ENCODE measurements around the gene QPRT. TPM values are rescaled to one million over a fixed set of nuclear protein-coding genes. Genes with fewer than 3 reads are reported as not detected.
"Not testable (repeated sequence)": the region's sequence is repeated elsewhere in the genome, so short reads cannot be mapped to it uniquely, and the experiment has no call there.

QPRT gene
- polyA plus RNA-seq (2013, experiment 1 of 2; ENCODE audit: insufficient read length): 9.4 TPM
- polyA plus RNA-seq (2013, experiment 2 of 2; ENCODE audit: insufficient read length): 10.6 TPM

DNA sequence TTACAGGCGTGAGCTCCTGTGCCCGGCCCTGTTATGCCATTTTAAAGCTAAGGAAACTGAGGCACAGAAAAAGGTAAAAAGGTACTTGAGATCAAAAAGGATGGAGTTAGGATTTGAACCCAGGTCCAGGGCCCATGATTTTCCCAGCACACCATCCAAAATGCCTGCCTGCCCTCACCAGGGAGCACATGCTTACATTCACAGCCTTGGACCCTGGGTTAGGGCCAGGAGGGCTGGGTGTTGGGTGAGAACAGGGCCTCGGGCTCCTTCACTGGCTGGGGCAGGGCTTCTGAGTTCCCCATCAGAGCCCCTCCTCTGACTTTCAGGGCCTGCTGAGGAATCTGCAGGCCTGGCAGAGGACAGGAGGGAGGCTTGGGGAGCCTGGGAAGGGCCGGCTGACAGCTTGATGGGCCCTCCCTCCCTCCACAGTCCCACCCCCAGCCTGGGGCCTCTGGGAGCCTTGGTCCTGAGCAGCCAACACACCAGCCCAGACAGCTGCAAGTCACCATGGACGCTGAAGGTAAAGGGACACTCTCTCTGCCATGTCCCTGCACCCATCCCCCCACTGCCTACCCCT, at the start of gene QPRT:
QPRT (plus strand) TSS at position 490 of the 577 bp plus-strand sequence; CDS start at position 508, 18 bp downstream.
- peak; percentile 56 for DNase-seq

DNA sequence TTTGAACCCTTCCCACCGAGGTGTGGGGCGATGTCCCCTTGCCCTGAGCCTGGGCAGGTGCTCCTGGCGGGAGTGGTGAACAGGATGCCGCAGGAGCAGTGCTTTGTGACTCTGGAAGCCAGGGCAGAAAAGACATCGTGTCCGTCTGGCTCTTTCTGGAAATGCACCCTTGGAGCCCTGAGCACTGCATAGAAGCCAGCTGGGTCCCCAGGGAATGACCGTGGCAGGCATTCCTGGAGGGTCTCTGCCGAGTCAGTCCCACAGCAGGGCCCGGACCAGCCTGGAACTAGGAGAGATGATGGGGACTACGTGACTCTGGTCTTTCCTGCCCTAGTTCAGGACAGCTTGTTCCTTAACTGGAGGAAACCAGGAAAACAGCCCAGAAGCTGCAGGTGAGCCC, 49.7 kb upstream of the QPRT start:
- not testable (repeated sequence) for DNase-seq

DNA sequence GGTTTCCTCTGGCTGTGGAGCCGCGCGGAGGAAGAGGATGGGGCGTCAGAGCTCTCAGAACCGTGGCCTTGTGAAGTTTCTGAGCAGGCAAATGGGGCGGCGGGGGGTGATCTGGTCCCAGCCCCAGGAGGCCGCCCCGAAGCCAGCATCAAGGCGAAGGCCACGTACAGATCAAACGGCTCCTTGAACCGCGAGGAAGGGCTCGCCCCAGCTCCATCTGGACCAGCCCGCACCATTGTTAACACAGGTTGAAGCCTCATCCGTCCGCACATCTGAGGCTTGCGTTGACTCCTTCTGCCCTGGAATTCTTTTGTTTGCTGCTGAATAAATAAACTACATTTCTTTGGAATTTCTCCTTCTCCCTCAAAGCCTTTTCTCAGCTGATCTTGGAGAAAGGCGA, 47.3 kb upstream of the QPRT start:
- DNase-seq: not testable (repeated sequence)

DNA sequence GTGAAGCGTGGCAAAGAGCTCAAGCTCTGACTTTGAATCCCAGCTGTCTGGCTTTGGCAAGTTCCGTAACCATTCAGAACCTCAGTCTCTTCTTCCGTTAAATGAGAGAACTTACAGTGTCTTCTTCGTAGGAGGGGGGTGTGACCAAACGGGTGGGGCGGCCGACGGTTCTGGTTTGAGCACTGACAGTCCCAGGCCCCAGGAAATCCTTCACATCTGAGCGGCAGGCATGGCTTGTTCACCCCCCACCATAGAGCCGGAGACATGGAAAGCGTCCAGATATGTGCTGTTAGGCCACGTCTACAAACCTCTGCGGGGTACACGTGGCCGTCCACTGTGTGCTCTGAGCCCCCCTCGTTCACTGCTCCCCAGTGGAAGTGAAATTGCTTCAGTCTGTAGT, 43.1 kb upstream of the QPRT start:
- DNase-seq: not testable (repeated sequence)

DNA sequence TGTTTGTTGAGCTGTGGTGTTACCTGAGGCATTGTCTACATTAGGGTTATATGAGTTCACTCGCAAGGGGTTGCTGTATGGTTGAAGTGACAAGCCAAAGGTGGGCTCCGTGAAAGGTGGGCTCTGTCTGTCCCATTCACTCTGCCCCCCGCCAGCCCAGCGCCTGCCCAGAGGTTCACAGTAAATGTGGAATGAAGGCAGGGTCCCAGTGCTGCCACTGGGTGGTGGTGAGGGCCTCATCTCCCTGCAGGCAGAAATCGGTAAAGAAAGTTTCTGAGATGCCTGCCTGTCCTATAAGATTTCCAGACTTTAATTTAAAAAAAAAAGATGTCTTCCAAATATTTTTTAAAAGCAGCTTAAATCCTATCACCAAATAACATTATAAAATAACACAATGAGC, 42.6 kb upstream of the QPRT start:
- not testable (repeated sequence) for DNase-seq

DNA sequence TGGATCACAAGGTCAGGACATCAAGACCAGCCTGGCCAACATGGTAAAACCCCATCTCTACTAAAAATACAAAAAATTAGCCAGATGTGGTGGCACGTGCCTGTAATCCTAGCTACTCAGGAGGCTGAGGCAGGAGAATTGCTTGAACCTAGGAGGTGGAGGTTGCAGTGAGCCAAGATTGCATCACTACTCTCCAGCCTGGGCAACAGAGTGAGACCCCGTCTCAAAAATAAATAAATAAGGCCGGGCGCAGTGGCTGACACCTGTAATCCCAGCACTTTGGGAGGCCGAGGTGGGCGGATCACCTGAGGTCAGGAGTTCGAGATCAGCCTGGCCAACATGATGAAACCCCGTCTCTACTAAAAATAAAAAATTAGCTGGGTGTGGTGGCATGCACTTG, 40.2 kb upstream of the QPRT start:
- not testable (repeated sequence) for DNase-seq

DNA sequence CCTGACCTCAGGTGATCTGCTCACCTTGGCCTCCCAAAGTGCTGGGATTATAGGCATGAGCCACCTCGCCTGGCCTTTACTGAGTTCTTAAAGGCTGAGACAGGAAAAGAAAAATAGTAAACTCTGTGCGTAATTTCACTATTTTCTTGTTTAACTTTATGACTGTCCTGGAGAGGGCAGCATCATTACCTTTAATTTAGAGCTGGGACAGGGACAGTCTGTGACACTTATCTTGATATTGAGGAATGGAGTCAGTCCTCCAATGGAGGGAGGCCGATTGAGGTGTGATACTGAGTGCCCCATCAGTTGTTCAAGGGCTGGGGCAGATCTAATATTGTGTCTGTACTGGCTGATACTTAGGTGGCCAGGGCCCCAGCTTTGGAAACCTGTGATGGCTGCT, 37.4 kb upstream of the QPRT start:
- DNase-seq: no peak

DNA sequence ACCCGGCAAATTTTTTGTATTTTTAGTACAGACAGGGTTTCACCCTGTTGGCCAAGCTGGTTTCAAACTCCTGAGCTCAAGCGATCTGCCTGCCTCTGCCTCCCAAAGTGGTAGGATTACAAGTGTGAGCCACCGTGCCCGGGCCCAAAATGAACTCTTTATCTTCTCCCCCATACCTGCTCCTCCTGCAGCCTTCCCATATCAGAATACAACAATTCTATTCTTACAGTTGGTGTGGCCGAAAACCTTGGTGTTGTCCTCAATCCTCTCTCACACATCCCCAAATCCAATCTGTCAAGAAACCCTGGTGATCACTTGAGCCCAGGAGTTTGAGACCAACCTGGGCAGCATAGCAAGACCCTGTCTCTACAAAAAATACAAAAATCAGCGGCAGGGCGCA, 35.4 kb upstream of the QPRT start:
- DNase-seq: no peak

DNA sequence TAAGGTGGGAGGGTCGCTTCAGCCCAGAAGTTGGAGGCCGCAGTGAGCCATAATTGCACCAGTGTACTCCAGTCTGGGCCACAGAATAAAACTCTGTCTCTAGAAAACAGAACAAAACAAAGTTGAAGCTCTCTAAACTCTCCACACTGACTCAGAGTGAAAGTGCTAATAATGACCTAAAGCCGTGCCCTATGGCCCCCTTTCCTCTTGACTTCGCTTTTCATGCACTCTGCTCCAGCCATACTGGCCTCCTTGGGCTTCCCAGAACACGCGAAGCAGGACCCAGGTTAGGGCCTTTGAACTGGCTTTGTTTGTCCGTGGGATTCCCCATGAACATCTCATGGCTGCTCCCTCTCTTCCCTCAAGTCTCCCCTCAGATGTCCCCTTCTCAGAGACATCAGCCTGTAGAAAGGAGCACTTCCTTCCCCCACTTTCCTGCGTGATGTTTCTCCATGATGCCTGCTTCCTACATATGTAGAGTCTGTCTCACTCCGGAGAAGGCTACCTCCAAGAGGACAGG, 34.6 kb upstream of the QPRT start:
- no peak for DNase-seq

DNA sequence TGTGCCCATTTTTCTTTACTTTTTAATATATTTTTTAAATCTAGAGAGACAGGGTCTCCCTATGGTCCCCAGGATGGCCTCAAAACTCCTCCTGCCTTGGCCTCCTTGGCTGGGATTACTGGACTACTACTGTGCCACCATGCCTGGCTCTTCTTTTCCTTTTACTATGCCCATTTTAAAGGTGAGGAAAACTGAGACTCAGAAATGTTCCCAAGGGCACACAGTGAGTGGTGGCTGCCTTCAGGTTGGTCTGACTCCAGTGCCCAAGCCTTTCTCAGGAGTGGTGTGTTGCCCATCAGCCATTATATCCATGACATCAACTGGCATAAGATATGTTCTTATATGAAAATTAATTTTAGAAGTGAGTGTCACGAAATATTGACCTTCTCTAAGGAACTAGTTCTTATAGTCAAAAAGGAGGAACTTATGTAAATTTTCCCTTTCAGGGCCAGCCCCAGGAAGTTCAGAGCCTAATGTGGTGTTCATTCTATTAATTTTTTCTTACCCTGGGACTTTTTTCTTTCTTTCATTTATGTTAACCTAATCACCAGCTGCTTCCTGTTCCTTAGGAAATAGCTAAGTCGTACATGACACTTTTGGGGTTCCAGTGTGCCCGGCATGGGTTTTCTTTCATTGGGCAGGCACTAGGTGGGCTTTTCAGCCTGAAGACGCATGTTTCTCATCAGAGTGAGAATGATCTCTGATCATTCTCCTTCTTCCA, 33.8 kb upstream of the QPRT start:
- no peak for DNase-seq

DNA sequence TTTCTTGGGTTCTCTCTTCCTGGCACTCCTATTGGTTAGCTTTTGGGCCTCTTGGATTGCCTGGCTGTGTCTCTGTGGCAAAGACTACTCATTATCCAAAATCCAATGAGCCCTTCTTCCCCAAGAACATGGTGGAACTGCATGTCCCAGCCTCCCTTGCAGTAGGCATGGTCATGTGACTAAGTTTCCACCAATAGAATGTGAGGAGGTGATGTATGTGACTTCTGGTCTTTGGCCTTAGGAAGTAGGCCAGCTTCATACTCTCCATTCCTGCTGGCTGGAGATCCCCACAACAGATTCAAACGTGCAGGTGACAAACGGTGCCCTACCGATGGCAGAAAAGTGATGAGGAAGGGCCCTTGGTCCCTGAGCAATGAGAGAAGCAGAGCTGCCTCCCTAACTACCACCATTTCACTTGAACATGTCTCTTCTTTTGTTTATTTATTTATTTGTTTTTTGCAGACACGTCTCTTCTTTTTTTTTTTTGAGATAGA, 33.2 kb upstream of the QPRT start:
- DNase-seq: peak; percentile 11

DNA sequence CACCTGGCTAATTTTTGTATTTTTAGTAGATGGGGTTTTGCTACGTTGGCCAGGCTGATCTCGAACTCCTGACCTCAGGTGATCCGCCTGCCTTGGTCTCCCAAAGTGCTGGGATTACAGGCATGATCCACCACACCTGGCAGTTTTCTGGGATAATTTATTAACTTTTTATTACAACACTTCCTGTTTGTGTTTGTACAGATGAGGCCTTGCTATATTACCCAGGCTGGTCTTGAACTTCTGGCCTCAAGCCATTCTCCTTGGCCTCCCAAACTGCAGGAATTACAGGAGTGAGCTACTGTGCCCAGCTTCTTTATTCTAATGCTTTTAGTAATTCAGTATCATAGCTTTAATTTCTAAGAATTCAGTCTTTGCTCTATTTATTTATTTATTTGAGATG, 32.0 kb upstream of the QPRT start:
- DNase-seq: no peak

DNA sequence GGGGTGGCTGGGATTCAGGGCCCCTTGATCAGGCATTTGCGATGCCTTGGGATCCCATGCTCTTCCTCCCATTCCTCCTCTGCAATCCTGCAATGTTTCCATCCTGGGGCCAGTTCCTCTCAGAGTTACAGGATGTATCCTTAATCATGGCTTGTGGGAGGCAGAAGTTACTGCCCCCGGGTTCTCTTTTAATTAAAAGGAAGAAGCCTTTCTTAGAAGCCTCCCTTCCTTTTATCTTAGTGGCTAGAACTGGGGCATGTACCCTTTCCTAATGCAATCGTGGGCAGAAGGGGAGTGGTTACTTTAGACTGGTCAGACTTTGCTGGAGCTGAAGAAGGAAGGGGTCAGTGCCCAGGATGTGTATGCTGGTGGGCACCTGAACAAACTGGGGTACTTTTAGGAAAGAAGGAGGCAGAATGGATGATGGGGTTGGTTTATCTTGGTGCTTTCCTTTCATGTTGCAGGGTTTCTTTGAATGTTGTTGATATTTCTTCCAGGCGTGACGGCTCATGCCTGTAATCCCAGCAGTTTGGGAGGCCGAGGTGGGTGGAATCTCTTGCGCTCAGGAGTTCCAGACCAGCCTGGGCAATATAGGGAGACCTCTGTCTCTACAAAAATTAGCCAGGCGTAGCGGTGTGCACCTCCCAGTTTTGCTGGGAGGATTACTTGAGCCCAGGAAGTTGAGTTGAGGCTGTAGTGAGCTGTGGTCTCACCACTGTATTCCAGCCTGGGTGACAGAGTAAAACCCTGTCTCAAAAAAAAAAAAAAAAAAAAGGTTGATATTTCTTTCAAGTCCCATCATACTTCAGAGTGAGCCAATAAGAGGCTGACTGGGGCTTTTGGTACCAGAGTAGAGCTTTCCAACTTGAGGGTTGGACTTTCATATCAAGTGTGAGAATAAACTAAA, 29.1 kb upstream of the QPRT start:
- DNase-seq: no peak

DNA sequence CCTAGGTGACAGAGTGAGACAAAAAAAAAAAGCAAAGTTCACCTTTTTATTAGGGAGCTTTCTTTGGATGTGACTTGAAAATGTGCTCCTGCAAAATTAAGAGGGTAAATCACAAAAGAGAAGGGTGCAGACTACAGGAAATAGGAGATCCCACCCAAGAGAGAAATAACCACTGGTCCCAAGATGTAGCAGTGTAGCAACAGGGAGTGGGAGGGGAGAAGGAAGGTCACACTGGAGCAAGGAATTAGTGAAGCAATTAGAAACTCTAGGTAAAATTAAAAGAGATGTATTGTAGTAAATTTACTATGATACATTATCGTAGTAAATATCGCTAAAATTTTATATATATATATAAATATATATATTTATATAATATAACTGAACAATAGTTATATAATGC, 28.2 kb upstream of the QPRT start:
- DNase-seq: no peak

DNA sequence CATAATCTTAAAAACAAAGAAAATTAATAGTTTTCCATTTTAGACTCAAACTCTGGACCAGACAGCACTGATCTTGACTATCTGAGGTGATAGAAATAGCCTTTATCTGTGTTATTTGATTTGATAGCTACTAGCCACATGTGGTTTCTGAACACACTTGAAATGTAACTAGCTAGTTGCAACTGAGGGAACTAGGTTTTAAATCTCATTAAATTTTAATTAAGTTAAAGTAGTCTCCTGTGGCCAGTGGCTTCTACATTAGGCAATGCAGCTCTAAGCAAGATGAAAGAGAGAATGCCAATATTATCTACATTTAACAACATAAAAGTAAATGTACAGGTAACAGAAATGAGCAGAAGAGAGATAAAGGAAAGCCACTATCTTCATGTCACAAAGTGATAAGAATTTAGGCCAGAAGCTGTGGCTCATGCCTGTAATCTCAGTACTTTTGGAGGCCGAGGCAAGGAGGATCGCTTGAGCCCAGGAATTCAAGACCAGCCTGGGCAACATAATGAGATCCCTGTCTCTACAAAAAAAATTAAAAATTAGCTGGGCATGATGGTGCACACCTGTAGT, 27.1 kb upstream of the QPRT start:
- no peak for DNase-seq

DNA sequence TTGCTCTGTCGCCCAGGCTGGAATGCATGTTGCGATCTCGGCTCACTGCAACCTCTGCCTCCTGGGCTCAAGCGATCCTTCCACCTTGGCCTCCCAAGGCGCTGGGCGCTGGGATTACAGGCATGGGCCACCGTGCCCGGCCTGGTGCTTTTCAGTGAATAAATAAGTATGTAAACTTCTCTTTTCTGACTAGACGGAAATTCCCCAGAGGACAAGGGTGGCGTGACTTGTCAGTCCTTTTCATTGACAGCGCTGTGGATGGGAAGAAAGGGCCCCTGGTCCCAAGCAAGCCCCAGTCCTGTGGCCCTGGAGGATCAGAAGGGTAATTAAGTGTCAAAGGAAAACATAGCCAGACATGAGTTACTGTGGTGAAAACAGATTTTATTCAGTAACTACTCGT, 25.5 kb upstream of the QPRT start:
- DNase-seq: no peak

DNA sequence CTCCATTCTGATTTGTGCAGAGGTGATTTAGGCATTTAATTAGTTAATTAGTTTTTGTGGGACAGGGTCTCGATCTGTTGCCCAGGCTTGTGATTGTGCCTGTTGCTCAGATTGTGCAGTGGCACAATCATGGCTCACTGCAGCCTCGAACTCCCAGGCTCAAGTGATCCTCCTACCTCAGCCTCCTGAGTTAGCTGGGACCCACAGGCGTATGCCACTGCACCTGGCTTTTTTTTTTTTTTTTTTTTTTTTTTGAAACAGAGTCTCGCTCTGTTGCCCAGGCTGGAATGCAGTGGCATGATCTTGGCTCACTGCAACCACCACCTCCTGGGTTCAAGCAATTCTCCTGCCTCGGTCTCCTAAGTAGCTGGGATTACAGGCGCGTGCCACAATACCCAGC, 25.1 kb upstream of the QPRT start:
- DNase-seq: not testable (repeated sequence)

DNA sequence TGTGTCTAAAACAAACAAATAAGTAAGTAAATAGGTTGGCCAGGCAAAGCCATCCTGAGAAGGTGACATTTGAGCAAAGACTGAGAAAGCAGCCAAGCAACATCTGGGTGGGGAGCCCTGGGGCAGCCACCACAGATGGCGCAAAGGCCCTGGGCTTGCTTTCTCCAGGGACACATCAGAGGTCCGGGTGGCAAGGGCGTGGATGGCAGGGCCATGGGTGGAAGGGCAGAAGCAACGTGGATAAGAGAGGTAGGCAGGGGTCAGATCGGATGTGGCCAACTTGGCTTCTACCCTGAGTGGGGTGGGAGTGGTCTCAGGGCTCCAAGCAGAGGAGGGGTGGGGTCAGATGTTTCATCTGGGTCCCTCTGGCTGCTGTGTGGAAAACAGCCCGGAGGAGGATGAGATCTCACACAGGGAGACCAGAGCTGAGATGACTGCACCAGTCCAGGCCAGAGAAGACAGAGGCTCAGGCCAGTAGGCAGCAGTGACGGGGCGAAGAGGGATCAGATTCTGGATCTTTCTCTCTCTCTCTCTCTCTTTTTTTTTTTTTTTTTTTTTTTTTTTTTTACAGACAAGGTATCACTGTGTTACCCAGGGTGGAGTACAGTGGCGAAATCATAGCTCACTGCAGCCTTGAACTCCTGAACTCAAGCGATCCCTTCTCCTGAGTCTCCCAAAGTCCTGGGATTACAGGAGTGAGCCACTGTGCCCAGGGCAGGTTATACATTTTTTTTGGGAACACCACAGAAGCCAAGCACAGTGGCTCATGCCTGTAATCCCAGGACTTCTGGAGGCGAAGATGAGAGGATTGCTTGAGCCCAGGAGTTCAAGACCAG, 22.1 kb upstream of the QPRT start:
- no peak for DNase-seq

DNA sequence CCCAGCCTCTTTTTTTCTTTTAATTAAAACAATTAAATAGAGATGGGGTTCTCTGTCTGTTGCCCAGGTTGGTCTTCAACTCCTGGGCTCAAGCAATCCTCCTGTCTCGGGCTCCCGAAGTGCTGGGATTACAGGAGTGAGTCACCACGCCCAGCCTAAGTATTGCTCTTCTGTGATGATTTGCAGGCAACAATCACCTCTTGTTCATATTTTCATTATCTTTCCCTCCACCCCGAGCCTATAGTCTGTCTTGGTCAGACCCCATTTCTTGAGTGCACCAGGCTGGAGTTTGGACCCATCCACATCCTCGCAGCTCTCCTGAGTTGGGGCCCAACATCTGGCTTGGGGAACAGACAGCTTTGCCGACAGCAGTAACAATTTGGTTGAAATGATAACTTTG, 20.3 kb upstream of the QPRT start:
- no peak for DNase-seq

DNA sequence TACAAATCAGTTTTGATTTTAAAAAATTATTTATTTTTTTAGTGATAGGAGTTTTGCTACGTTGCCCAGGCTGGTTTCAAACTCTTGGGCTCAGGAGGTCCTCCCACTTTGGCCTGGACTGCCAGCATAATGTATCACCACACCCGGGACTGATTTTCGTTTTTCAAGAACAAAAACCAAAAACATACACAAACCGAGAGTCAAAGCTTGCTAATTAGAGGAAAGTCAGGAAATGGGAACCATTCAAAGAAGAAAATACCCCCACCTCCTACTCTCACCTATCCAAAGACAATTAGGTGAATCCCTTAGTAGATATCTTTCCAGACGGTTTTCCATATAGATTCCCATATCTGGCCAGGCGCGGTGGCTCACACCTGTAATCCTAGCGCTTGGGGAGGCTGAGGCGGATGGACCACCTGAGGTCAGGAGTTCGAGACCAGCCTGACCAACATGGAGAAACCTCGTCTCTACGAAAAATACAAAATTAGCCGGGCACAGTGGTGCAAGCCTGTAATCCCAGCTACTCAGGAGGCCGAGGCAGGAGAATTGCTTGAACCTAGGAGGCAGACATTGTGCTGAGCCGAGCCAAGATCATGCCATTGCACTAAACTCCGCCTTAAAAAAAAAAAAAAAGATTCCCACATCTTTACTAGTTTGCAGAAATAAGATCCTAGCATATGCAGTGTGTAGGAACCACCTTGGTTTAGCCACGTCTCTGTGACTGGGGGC, 16.8 kb upstream of the QPRT start:
- no peak for DNase-seq

DNA sequence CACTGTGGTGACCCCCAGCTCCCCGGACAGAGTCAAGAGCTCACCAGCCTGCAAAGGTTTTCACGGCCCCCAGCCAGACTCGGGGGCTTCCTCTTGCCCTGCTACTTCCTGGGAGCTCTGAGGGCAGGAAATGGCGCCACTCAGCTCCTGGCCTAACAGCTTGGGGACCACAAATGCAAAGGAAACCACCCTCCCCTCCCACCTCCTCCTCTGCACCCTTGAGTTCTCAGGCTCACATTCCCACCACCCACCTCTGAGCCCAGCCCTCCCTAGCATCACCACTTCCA, 16.3 kb upstream of the QPRT start:
- DNase-seq: no peak

Measured in fibroblast of skin of scalp (primary cell).